B cell (primary cell): ENCODE results near the gene LPCAT3.

ENCODE experiments used
- CTCF ChIP-seq: fragments of 200-600 bp; IDR thresholded peaks from one replicate; pipeline ENCODE4 v1.8.0; 2022; ENCODE audit warnings: antibody characterized with exemption, mild to moderate bottlenecking
- EZH2 ChIP-seq: IDR thresholded peaks from 2 replicates; pipeline ENCODE4 v1.6.1; 2012; ENCODE audit warnings: borderline replicate concordance, low read depth, mild to moderate bottlenecking, moderate library complexity, low read length; ENCODE audit not compliant: insufficient read depth, poor library complexity, severe bottlenecking

- TF ChIP-seq CTCF = no peak
- no peak for TF ChIP-seq EZH2
Observed at GRCh38 chr12:6939191-6939540, 79.1 kb downstream of the LPCAT3 start.
